SK-N-SH treated with all-trans-retinoic acid at 6 μM for 48 hours (cell line): ENCODE measurements around the gene SRPRB.

Source experiments
- ESRRG ChIP-seq: fragments of 250-450 bp; sonication (Bioruptor Pico); IDR thresholded peaks from 2 replicates; pipeline ENCODE4 v1.6.1; 2021; ENCODE audit warnings: mild to moderate bottlenecking
- ISL1 ChIP-seq: fragments of 250-450 bp; sonication (Bioruptor Pico); IDR thresholded peaks from 2 replicates; pipeline ENCODE4 v2.1.2; 2022; ENCODE audit warnings: mild to moderate bottlenecking, moderate library complexity
- PPARA ChIP-seq: fragments of 250-450 bp; sonication (Bioruptor Pico); IDR thresholded peaks from 2 replicates; pipeline ENCODE4 v1.5.0; 2020; ENCODE audit warnings: mild to moderate bottlenecking, borderline replicate concordance
- TF ChIP-seq, protein P1 (sequence below): fragments of 250-450 bp; sonication (Bioruptor Pico); IDR thresholded peaks from 2 replicates; pipeline ENCODE4 v1.5.0; 2020; ENCODE audit warnings: mild to moderate bottlenecking, moderate library complexity
- TF ChIP-seq, protein P2 (sequence below): fragments of 250-450 bp; sonication (Bioruptor Pico); IDR thresholded peaks from 2 replicates; pipeline ENCODE4 v1.8.0; 2020; ENCODE audit warnings: mild to moderate bottlenecking, moderate library complexity, borderline replicate concordance
- TF ChIP-seq, protein P3 (sequence below): fragments of 250-450 bp; sonication (Bioruptor Pico); IDR thresholded peaks from 2 replicates; pipeline ENCODE4 v1.8.0; 2021; ENCODE audit warnings: low read depth, mild to moderate bottlenecking, moderate library complexity, borderline replicate concordance

- TF ChIP-seq ESRRG (no peak), ISL1 (CRISPR knock-in tag) (no peak), PPARA (CRISPR knock-in tag) (no peak)
- TF ChIP-seq, protein P1, sequence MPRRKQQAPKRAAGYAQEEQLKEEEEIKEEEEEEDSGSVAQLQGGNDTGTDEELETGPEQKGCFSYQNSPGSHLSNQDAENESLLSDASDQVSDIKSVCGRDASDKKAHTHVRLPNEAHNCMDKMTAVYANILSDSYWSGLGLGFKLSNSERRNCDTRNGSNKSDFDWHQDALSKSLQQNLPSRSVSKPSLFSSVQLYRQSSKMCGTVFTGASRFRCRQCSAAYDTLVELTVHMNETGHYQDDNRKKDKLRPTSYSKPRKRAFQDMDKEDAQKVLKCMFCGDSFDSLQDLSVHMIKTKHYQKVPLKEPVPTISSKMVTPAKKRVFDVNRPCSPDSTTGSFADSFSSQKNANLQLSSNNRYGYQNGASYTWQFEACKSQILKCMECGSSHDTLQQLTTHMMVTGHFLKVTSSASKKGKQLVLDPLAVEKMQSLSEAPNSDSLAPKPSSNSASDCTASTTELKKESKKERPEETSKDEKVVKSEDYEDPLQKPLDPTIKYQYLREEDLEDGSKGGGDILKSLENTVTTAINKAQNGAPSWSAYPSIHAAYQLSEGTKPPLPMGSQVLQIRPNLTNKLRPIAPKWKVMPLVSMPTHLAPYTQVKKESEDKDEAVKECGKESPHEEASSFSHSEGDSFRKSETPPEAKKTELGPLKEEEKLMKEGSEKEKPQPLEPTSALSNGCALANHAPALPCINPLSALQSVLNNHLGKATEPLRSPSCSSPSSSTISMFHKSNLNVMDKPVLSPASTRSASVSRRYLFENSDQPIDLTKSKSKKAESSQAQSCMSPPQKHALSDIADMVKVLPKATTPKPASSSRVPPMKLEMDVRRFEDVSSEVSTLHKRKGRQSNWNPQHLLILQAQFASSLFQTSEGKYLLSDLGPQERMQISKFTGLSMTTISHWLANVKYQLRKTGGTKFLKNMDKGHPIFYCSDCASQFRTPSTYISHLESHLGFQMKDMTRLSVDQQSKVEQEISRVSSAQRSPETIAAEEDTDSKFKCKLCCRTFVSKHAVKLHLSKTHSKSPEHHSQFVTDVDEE (CRISPR knock-in tag) = no peak
- TF ChIP-seq, protein P2, sequence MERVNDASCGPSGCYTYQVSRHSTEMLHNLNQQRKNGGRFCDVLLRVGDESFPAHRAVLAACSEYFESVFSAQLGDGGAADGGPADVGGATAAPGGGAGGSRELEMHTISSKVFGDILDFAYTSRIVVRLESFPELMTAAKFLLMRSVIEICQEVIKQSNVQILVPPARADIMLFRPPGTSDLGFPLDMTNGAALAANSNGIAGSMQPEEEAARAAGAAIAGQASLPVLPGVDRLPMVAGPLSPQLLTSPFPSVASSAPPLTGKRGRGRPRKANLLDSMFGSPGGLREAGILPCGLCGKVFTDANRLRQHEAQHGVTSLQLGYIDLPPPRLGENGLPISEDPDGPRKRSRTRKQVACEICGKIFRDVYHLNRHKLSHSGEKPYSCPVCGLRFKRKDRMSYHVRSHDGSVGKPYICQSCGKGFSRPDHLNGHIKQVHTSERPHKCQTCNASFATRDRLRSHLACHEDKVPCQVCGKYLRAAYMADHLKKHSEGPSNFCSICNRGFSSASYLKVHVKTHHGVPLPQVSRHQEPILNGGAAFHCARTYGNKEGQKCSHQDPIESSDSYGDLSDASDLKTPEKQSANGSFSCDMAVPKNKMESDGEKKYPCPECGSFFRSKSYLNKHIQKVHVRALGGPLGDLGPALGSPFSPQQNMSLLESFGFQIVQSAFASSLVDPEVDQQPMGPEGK (CRISPR knock-in tag) = no peak
- TF ChIP-seq, protein P3, sequence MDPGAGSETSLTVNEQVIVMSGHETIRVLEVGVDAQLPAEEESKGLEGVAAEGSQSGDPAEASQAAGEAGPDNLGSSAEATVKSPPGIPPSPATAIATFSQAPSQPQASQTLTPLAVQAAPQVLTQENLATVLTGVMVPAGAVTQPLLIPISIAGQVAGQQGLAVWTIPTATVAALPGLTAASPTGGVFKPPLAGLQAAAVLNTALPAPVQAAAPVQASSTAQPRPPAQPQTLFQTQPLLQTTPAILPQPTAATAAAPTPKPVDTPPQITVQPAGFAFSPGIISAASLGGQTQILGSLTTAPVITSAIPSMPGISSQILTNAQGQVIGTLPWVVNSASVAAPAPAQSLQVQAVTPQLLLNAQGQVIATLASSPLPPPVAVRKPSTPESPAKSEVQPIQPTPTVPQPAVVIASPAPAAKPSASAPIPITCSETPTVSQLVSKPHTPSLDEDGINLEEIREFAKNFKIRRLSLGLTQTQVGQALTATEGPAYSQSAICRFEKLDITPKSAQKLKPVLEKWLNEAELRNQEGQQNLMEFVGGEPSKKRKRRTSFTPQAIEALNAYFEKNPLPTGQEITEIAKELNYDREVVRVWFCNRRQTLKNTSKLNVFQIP (CRISPR knock-in tag) = no peak
These were observed 44.4 kb downstream of the SRPRB start for GRCh38 chr3:133850034-133850433.
